GM10266 (cell line): Measurements from ENCODE around the gene GNLY.

Experiments used
- DNase-seq: peaks from one replicate; pipeline ENCODE4 v3.0.0; 2012; ENCODE audit errors: extremely low spot score
- CTCF ChIP-seq: IDR thresholded peaks from 2 replicates; pipeline ENCODE4 v1.5.1; 2012; ENCODE audit warnings: mild to moderate bottlenecking, low read depth; ENCODE audit not compliant: control insufficient read depth, insufficient read depth; ENCODE audit errors: missing control alignments

The GNLY gene

GRCh38 chr2:85747441-85747840, 53.3 kb downstream of the GNLY start:
- DNase-seq = no peak

GRCh38 chr2:85748039-85748734, 54.0 kb downstream of the GNLY start:
- DNase-seq = peak; percentile 63
- no peak for TF ChIP-seq CTCF

More at GRCh38 chr2:85747441-85747840, 53.3 kb downstream of the GNLY start:
- no peak for TF ChIP-seq CTCF
